HepG2 (cell line): Measurements from ENCODE around the gene ATF1. TPM values are rescaled to one million over a fixed set of nuclear protein-coding genes. Genes with fewer than 3 reads are reported as not detected.
A peak's percentile ranks its signal among the peaks of the same experiment; 100 is the strongest.

Experiments used
- CBX1 ChIP-seq: IDR thresholded peaks from one replicate; pipeline ENCODE4 v1.6.1; 2016; ENCODE audit warnings: antibody characterized with exemption, low read depth
- CTCF ChIP-seq: sonication (generic); formaldehyde crosslinking; IDR thresholded peaks from 2 replicates; pipeline ENCODE4 v1.5.0; 2020; ENCODE audit warnings: mild to moderate bottlenecking, missing genetic modification reagents, moderate library complexity
- NONO ChIP-seq, 2 experiments: fragments of 450-650 bp in 1 of 2; sonication (generic) in 1 of 2; formaldehyde crosslinking in 1 of 2; IDR thresholded peaks in 1 of 2; conservative IDR thresholded peaks in 1 of 2; 2 replicates each; pipeline versions ENCODE4 v1.6.1 to v1.8.0; 2017 to 2022; ENCODE audit warnings: mild to moderate bottlenecking in 1 of 2, missing genetic modification reagents in 1 of 2, moderate library complexity in 1 of 2
- PHF5A ChIP-seq: IDR thresholded peaks from one replicate; pipeline ENCODE4 v1.6.1; 2018; ENCODE audit warnings: low read depth, missing genetic modification reagents; ENCODE audit not compliant: unreplicated experiment
- RAD21 ChIP-seq: fragments of 450-650 bp; formaldehyde crosslinking; IDR thresholded peaks from 2 replicates; pipeline ENCODE4 v1.5.0; 2020; ENCODE audit warnings: mild to moderate bottlenecking
- SMAD3 ChIP-seq: sonication (generic); formaldehyde crosslinking; IDR thresholded peaks from 2 replicates; pipeline ENCODE4 v1.4.0; 2020; ENCODE audit warnings: missing genetic modification reagents
- STAG1 ChIP-seq: sonication (generic); formaldehyde crosslinking; IDR thresholded peaks from 2 replicates; pipeline ENCODE4 v1.4.0; 2020; ENCODE audit warnings: missing genetic modification reagents
- ZFP1 ChIP-seq: IDR thresholded peaks from 2 replicates; pipeline ENCODE4 v1.6.1; 2016
- polyA plus RNA-seq, 8 experiments: library from polyadenylated mRNA; depleted of rRNA in 3 of 8; stranded (reverse) in 7 of 8; unstranded in 1 of 8; fragments of >200 nt; fragmentation: Illumina TruSeq in 4 of 8; extraction: Trizol in 4 of 8; gene quantifications; 2 replicates each; pipeline versions ENCODE4 v1.2.1 to v1.2.3, GENCODE V29; 2011 to 2016; ENCODE audit warnings: low read depth in 4 of 8, missing spikeins in 1 of 8, mixed read lengths in 1 of 8; ENCODE audit not compliant: insufficient read depth in 1 of 8
- total RNA-seq, 5 experiments: library from RNA; depleted of rRNA; stranded (reverse); fragments of >200 nt; fragmentation: Illumina TruSeq; extraction: Trizol; gene quantifications; 2 replicates each; pipeline ENCODE4 v1.2.3, GENCODE V29; 2016; ENCODE audit warnings: low read depth in 1 of 5
- TF ChIP-seq, protein P1 (sequence below): sonication (generic); formaldehyde crosslinking; IDR thresholded peaks from 2 replicates; pipeline ENCODE4 v1.4.0; 2020; ENCODE audit warnings: missing genetic modification reagents
- TF ChIP-seq, protein P2 (sequence below): IDR thresholded peaks from 2 replicates; pipeline ENCODE4 v1.6.1; 2012; ENCODE audit warnings: low read length, improper control_type of control experiment
- TF ChIP-seq, protein P3 (sequence below): sonication (generic); formaldehyde crosslinking; IDR thresholded peaks from 2 replicates; pipeline ENCODE4; 2020; ENCODE audit warnings: missing genetic modification reagents, mild to moderate bottlenecking, borderline replicate concordance
- TF ChIP-seq, protein P4 (sequence below): sonication (generic); formaldehyde crosslinking; IDR thresholded peaks from 2 replicates; pipeline ENCODE4 v1.9.0; 2021; ENCODE audit warnings: missing genetic modification reagents, borderline replicate concordance
- TF ChIP-seq, protein P5 (sequence below): IDR thresholded peaks from 2 replicates; pipeline ENCODE4 v1.6.1; 2016; ENCODE audit warnings: missing compliant biosample characterization, missing genetic modification reagents, borderline replicate concordance

Gene ATF1
- total and polyA plus RNA-seq, 2 of the 13 experiments (the other 11 are each of a cell fraction or from before 2014, with no cell fraction given), result 29.3 to 52.0 TPM

GRCh38 chr12:50734409-50735263 lies 29.3 kb upstream of the ATF1 start (continued):
- TF ChIP-seq, protein P1, sequence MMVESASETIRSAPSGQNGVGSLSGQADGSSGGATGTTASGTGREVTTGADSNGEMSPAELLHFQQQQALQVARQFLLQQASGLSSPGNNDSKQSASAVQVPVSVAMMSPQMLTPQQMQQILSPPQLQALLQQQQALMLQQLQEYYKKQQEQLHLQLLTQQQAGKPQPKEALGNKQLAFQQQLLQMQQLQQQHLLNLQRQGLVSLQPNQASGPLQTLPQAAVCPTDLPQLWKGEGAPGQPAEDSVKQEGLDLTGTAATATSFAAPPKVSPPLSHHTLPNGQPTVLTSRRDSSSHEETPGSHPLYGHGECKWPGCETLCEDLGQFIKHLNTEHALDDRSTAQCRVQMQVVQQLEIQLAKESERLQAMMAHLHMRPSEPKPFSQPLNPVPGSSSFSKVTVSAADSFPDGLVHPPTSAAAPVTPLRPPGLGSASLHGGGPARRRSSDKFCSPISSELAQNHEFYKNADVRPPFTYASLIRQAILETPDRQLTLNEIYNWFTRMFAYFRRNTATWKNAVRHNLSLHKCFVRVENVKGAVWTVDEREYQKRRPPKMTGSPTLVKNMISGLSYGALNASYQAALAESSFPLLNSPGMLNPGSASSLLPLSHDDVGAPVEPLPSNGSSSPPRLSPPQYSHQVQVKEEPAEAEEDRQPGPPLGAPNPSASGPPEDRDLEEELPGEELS (CRISPR knock-in tag), result no peak
- TF ChIP-seq CTCF (CRISPR knock-in tag) (peak; percentile 62), ZFP1 (CRISPR knock-in tag) (no peak), RAD21 (CRISPR knock-in tag) (peak; percentile 32; the same call in 1 of the 2 replicates), SMAD3 (CRISPR knock-in tag) (no peak), CBX1 (no peak), PHF5A (CRISPR knock-in tag) (no peak), NONO (IDR thresholded peaks at IDR 0.05) (no peak), NONO (CRISPR knock-in tag; conservative IDR thresholded peaks at IDR 0.05) (no peak), STAG1 (CRISPR knock-in tag) (peak; percentile 71)
- TF ChIP-seq, protein P2, sequence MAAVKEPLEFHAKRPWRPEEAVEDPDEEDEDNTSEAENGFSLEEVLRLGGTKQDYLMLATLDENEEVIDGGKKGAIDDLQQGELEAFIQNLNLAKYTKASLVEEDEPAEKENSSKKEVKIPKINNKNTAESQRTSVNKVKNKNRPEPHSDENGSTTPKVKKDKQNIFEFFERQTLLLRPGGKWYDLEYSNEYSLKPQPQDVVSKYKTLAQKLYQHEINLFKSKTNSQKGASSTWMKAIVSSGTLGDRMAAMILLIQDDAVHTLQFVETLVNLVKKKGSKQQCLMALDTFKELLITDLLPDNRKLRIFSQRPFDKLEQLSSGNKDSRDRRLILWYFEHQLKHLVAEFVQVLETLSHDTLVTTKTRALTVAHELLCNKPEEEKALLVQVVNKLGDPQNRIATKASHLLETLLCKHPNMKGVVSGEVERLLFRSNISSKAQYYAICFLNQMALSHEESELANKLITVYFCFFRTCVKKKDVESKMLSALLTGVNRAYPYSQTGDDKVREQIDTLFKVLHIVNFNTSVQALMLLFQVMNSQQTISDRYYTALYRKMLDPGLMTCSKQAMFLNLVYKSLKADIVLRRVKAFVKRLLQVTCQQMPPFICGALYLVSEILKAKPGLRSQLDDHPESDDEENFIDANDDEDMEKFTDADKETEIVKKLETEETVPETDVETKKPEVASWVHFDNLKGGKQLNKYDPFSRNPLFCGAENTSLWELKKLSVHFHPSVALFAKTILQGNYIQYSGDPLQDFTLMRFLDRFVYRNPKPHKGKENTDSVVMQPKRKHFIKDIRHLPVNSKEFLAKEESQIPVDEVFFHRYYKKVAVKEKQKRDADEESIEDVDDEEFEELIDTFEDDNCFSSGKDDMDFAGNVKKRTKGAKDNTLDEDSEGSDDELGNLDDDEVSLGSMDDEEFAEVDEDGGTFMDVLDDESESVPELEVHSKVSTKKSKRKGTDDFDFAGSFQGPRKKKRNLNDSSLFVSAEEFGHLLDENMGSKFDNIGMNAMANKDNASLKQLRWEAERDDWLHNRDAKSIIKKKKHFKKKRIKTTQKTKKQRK, result no peak
- TF ChIP-seq, protein P3, sequence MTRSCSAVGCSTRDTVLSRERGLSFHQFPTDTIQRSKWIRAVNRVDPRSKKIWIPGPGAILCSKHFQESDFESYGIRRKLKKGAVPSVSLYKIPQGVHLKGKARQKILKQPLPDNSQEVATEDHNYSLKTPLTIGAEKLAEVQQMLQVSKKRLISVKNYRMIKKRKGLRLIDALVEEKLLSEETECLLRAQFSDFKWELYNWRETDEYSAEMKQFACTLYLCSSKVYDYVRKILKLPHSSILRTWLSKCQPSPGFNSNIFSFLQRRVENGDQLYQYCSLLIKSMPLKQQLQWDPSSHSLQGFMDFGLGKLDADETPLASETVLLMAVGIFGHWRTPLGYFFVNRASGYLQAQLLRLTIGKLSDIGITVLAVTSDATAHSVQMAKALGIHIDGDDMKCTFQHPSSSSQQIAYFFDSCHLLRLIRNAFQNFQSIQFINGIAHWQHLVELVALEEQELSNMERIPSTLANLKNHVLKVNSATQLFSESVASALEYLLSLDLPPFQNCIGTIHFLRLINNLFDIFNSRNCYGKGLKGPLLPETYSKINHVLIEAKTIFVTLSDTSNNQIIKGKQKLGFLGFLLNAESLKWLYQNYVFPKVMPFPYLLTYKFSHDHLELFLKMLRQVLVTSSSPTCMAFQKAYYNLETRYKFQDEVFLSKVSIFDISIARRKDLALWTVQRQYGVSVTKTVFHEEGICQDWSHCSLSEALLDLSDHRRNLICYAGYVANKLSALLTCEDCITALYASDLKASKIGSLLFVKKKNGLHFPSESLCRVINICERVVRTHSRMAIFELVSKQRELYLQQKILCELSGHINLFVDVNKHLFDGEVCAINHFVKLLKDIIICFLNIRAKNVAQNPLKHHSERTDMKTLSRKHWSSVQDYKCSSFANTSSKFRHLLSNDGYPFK (CRISPR knock-in tag), result no peak
- TF ChIP-seq, protein P4, sequence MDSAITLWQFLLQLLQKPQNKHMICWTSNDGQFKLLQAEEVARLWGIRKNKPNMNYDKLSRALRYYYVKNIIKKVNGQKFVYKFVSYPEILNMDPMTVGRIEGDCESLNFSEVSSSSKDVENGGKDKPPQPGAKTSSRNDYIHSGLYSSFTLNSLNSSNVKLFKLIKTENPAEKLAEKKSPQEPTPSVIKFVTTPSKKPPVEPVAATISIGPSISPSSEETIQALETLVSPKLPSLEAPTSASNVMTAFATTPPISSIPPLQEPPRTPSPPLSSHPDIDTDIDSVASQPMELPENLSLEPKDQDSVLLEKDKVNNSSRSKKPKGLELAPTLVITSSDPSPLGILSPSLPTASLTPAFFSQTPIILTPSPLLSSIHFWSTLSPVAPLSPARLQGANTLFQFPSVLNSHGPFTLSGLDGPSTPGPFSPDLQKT (CRISPR knock-in tag), result no peak
- TF ChIP-seq, protein P5, sequence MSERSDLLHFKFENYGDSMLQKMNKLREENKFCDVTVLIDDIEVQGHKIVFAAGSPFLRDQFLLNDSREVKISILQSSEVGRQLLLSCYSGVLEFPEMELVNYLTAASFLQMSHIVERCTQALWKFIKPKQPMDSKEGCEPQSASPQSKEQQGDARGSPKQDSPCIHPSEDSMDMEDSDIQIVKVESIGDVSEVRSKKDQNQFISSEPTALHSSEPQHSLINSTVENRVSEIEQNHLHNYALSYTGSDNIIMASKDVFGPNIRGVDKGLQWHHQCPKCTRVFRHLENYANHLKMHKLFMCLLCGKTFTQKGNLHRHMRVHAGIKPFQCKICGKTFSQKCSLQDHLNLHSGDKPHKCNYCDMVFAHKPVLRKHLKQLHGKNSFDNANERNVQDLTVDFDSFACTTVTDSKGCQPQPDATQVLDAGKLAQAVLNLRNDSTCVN (CRISPR knock-in tag), result no peak
